Thoracic aorta (tissue), 2 donors: ENCODE results near the gene TRNT1. TPM values are rescaled to one million over a fixed set of nuclear protein-coding genes. Genes with fewer than 3 reads are reported as not detected.

Experiments used
- ATAC-seq: fragments of 150-250 bp; one replicate; pipeline ENCODE4 v1.8.0; 2017; ENCODE audit warnings: low read depth; ENCODE audit not compliant: insufficient number of reproducible peaks, low FRiP score
- DNase-seq: peaks from one replicate; pipeline ENCODE4 v3.0.0-alpha.2; 2020; ENCODE audit warnings: low spot score
- H3K27ac ChIP-seq, 2 donors: fragments of 200-600 bp; sonication (generic); 1 replicate in 1 of 2; 2 replicates in 1 of 2; pipeline ENCODE4 v1.5.1; 2016; ENCODE audit warnings: mild to moderate bottlenecking in 2 of 2, moderate library complexity in 2 of 2
- H3K27me3 ChIP-seq: fragments of 200-600 bp; sonication (generic); replicated peaks from 2 replicates; pipeline ENCODE4 v1.6.0; 2016; ENCODE audit warnings: mild to moderate bottlenecking; ENCODE audit not compliant: insufficient read depth
- H3K36me3 ChIP-seq: fragments of 200-600 bp; sonication (generic); one replicate; pipeline ENCODE4 v1.5.1; 2016
- H3K4me1 ChIP-seq, 2 donors: fragments of 200-600 bp; sonication (generic); 1 replicate in 1 of 2; 2 replicates in 1 of 2; pipeline versions ENCODE4 v1.5.1 to v1.6.0; 2016; ENCODE audit warnings: low read depth in 2 of 2, mild to moderate bottlenecking in 1 of 2; ENCODE audit not compliant: control insufficient read depth in 1 of 2
- H3K4me3 ChIP-seq: fragments of 200-600 bp; sonication (generic); 2 replicates; pipeline ENCODE4 v1.5.1; 2016; ENCODE audit warnings: mild to moderate bottlenecking
- H3K9me3 ChIP-seq: fragments of 200-600 bp; sonication (generic); 2 replicates; pipeline ENCODE4 v1.5.1; 2016
- total RNA-seq, 2 donors: library from RNA; depleted of rRNA; stranded (reverse); fragments of >200 nt; gene quantifications; one replicate each; pipeline versions ENCODE4 v1.1.0 to v1.2.3, GENCODE V29; 2016
- TF ChIP-seq, protein P1 (sequence below): fragments of 200-600 bp; sonication (generic); IDR thresholded peaks from one replicate; pipeline ENCODE4 v1.5.1; 2019; ENCODE audit warnings: antibody characterized with exemption

The TRNT1 gene
- total RNA-seq, 2 donors from 2014 or later = 21.9 to 23.8 TPM

DNA sequence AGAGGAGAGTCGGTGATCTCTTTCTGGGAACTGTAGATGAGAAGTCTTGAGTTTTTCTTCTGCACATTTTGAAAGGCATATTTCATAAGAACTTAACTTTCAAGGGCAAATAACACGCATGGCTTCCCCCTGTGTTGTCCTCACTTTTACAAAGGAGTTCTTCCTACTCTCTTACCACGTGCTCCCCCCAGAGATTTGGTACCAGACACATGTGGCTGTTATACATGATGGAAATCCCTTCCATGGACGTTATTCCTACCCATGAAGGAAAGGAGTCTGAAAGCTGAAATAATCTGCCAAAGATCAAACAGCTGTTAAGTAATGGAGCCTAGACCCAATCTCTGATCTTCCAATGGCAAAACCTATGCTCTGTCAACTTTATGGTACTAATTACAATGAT lies 20.9 kb upstream of the TRNT1 start:
- Histone ChIP-seq H3K4me3 (no peak overlapping the region), H3K27ac (no peak overlapping the region), H3K4me1 (no peaks in the 10 kb centered on the region), H3K9me3 (no peaks in the 10 kb centered on the region), H3K27me3 (peaks cover 4% of the 10 kb centered on the region), H3K36me3 (no peaks in the 10 kb centered on the region)
- ATAC-seq = no peak
- no peak for DNase-seq
- TF ChIP-seq, protein P1, sequence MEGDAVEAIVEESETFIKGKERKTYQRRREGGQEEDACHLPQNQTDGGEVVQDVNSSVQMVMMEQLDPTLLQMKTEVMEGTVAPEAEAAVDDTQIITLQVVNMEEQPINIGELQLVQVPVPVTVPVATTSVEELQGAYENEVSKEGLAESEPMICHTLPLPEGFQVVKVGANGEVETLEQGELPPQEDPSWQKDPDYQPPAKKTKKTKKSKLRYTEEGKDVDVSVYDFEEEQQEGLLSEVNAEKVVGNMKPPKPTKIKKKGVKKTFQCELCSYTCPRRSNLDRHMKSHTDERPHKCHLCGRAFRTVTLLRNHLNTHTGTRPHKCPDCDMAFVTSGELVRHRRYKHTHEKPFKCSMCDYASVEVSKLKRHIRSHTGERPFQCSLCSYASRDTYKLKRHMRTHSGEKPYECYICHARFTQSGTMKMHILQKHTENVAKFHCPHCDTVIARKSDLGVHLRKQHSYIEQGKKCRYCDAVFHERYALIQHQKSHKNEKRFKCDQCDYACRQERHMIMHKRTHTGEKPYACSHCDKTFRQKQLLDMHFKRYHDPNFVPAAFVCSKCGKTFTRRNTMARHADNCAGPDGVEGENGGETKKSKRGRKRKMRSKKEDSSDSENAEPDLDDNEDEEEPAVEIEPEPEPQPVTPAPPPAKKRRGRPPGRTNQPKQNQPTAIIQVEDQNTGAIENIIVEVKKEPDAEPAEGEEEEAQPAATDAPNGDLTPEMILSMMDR = no peak

DNA sequence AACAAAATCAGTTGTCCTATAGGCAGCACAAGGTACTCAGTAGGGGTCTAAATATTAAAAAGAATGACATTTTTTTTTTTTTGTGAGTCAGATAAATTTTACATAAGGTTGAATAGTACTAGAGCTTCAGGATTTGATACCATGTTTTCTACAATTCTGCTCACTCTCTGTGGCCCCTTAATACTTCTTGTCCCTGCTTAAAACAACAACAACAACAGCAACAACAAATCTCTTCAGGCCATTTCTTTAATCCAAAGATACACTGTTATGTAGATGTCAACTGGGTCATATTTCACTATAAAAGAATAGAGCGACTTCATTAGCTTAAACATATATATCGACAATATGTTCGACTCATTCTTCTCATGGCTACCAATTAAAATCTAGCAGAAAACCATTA lies 19.6 kb upstream of the TRNT1 start:
- Histone ChIP-seq H3K4me3 (no peak overlapping the region), H3K36me3 (no peaks in the 10 kb centered on the region), H3K4me1 (no peaks in the 10 kb centered on the region), H3K9me3 (no peaks in the 10 kb centered on the region), H3K27ac (no peak overlapping the region), H3K27me3 (peaks cover 4% of the 10 kb centered on the region)
- DNase-seq (no peak), ATAC-seq (no peak)
- TF ChIP-seq, protein P1 = no peak

DNA sequence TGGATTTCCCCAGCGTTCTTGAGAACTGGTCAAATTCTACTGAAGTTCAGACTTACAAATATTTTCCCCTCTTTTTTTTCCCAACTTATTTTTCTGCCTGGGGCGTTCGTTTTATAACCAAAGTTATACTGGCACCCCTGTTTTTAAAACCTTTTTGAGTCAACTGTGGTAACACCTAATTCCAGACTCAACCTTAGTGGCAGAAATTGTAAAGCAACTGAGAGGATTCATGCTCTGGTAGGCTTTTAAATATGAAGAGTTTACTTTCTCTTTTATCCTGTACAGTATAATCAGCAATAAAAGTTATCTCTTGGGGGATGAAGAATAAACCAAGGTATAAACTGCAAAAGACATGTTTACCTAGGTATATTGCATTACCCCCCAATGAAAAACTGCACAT lies 18.9 kb upstream of the TRNT1 start:
- DNase-seq = no peak
- Histone ChIP-seq H3K27ac (no peak overlapping the region), H3K4me1 (no peaks in the 10 kb centered on the region), H3K36me3 (no peaks in the 10 kb centered on the region), H3K9me3 (no peaks in the 10 kb centered on the region), H3K4me3 (no peak overlapping the region), H3K27me3 (peaks cover 4% of the 10 kb centered on the region)
- ATAC-seq = no peak
- TF ChIP-seq, protein P1 = no peak

DNA sequence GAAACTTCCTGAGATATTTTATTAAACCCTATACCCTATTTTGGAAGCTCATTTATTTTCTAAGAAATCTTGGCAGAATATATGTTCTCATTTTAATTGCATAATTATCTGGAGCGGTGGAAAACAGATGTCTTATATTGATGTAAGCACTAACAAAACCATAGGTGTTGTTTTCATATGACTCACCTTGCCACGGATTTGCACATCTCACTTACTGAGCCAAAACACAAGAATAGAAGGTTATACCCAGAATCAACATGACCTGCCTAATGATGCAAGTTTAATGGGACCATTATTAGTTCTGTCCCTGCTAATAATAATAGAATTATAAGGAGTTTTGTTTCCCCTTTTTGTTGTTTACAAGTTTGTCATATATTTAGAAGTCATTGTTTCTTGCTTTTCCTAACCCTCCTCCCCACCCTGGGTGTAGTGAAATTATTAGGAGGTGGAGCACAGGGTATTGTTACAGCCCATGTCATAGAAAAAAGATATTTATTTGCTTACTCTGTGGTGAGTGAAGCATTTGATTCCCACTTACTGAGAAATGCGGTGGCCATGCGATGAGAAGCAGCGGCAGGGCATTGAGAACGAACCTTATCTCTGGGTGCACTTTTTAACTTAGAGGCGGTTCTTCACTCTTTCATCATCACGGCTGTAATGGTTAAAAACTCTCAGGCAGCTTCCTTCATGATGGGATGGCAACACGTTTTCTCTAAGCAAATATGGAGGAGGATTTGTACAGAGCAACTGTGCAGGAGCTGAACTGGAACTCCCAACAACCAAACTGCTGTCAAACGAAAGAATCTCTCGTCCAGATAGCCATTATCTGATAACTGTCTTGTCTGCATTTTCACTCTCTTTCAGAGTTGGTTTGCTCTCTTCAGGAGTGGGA lies 17.1 kb upstream of the TRNT1 start:
- ATAC-seq = no peak

DNA sequence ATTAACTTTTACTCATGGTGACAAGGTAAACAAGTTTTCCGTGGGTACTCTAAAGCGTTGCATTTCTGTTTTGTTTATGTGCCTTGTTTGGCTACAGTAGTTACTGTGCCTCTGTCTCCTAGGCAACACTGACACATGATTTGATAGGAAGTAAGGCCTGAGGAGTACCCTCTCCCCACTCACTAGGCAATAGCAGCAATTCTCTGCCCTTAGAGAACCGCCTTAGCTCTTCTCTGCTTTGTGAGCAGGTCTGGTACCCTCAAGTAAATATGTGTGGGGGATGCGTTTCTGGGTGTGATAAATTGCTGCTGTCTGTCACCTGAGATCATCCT lies 16.5 kb upstream of the TRNT1 start, which contains the start of gene IL5RA:
Gene IL5RA (minus strand): TSS at position 76 of the 332 bp plus-strand sequence. CDS start 5,390 bp downstream, outside the sequence.
- ATAC-seq (no peak), DNase-seq (no peak)
- Histone ChIP-seq H3K9me3 (no peaks in the 10 kb centered on the region), H3K27ac (no peak within 1 kb of the TSS), H3K4me3 (no peak within 1 kb of the TSS), H3K27me3 (peaks cover 4% of the 10 kb centered on the region), H3K36me3 (no peaks in the 10 kb centered on the region), H3K4me1 (no peaks in the 10 kb centered on the region)
- TF ChIP-seq, protein P1 = no peak

More for the DNA sequence above, 17.1 kb upstream of the TRNT1 start:
- no peaks in the 10 kb centered on the region for H3K36me3 ChIP-seq
- no peak for DNase-seq
- H3K4me1 ChIP-seq = no peaks in the 10 kb centered on the region
- TF ChIP-seq, protein P1 = no peak
- no peak overlapping the region for H3K4me3 ChIP-seq
- no peaks in the 10 kb centered on the region for H3K9me3 ChIP-seq
- H3K27me3 ChIP-seq = peaks cover 4% of the 10 kb centered on the region
- H3K27ac ChIP-seq = no peak overlapping the region
